DND-41 (cell line): ENCODE measurements around the gene CHAC1.

Source experiments
- EZH2 ChIP-seq: IDR thresholded peaks from 3 replicates; pipeline ENCODE4 v1.6.1; 2012; ENCODE audit warnings: borderline replicate concordance, low read depth, mild to moderate bottlenecking, moderate library complexity, low read length, inconsistent platforms; ENCODE audit not compliant: severe bottlenecking
- TF ChIP-seq, protein P1 (sequence below): IDR thresholded peaks from 2 replicates; pipeline ENCODE4 v1.5.1; 2012; ENCODE audit warnings: borderline replicate concordance, low read length, moderate library complexity, mild to moderate bottlenecking; ENCODE audit not compliant: poor library complexity, severe bottlenecking; ENCODE audit errors: extremely low read depth

DNA sequence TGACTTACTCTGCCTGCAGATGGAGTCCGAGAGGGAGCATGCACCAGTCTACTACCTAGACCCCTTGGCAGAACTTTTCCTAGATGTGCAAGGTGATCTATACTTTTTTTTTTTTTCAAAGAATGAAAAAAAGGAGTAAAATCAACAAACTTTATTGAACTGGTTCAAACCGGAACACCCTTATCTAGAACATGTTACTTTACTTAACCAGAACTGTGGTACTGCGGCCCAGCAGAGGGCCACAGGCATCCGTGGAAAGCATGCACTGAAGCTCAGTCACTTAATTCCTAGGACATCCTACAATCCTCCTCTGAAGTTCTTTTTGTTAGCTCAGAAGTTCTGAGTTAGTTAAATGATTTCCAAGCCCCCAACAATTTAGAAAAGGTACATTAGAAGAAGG, 21.6 kb downstream of the CHAC1 start:
- TF ChIP-seq, protein P1, sequence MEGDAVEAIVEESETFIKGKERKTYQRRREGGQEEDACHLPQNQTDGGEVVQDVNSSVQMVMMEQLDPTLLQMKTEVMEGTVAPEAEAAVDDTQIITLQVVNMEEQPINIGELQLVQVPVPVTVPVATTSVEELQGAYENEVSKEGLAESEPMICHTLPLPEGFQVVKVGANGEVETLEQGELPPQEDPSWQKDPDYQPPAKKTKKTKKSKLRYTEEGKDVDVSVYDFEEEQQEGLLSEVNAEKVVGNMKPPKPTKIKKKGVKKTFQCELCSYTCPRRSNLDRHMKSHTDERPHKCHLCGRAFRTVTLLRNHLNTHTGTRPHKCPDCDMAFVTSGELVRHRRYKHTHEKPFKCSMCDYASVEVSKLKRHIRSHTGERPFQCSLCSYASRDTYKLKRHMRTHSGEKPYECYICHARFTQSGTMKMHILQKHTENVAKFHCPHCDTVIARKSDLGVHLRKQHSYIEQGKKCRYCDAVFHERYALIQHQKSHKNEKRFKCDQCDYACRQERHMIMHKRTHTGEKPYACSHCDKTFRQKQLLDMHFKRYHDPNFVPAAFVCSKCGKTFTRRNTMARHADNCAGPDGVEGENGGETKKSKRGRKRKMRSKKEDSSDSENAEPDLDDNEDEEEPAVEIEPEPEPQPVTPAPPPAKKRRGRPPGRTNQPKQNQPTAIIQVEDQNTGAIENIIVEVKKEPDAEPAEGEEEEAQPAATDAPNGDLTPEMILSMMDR = no peak
- no peak for TF ChIP-seq EZH2
